GM21723 (cell line): Measurements from ENCODE around the gene SRGAP1.
"Not testable (repeated sequence)": the region's sequence is repeated elsewhere in the genome, so short reads cannot be mapped to it uniquely, and the experiment has no call there.

ENCODE experiments used
- ATAC-seq: cut with Tn5 transposase; IDR thresholded peaks from one replicate; pipeline ENCODE4 v1.9.1; 2021; ENCODE audit warnings: mild to moderate bottlenecking, moderate library complexity; ENCODE audit not compliant: unreplicated experiment

The SRGAP1 gene

DNA sequence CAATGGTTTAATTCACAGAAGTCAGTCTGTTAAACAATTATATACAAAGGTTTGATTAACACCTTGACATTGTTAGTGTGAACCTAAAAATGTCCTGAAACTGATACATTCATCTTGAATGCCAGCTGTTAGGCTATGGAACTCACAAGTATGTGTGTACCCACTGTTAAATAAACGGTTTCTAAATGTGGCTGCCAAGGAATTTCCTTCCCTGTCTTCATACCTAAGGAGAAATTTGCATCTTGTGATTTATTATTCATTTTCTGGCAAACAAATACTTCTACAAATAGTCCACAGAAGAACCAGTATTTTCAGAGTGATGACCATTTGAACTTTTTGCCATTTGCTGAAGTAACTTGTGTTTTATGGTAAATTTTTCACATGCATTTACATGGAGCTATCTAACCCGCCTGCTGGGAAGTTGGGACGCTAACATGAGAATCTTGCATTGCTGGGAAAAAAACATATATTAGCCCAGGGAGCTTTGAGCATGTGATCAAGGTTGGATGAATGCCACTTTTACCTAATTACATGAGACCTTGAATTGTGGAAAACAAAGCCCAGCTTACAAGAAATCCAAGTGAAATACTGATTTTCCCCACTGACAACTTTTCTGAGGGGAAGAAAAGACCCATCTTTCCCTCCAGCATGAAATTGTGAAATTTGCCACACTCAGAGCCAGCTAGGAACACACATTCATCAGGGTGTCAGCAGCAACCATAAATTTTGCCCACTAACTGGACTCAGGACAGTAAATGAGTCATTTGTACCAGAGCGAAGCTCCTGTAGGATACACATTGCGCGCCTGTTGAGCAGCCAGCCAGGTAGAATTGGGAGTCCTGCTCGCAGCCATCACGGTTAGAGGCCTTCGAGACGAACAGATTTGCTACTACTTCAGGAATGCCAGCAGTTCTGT, 259.6 kb downstream of the SRGAP1 start:
- no peak for ATAC-seq

DNA sequence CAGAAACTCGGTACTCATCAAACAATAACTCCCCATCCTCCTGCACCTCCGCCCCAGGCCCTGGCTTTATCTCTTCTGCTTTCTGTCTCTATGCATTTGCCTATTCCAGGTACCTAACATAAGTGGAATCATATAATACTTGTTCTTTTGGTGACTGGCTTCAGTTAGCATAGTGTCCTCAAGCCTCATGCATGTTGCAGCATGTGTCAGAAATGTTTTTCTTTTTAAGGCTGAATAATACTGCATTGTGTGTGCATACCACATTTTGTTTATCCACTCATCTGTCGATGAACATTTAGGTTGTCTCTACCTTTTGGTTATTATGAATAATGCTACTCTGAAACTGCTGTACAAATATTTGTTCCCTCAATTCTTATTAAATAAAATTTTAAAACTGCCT, 260.5 kb downstream of the SRGAP1 start:
- no peak for ATAC-seq

DNA sequence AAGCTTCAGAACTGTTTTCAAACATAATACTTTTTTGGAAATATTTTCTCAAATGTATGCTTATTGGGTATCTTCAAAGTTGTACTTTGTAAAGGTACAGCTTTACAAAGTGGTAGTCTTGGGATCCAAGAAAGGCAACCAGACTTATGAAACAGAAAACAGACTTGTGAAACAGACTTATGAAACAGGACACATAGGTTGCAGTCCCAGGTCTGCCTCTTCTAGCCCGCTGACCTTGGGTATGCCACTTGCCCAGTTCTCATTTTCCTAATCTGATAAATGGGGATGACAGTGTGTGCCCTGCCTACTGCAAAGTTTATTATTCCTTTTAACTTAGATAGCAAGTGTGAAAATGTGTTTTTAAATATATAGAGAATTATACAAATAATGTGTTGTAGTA, 263.3 kb downstream of the SRGAP1 start:
- ATAC-seq: no peak

DNA sequence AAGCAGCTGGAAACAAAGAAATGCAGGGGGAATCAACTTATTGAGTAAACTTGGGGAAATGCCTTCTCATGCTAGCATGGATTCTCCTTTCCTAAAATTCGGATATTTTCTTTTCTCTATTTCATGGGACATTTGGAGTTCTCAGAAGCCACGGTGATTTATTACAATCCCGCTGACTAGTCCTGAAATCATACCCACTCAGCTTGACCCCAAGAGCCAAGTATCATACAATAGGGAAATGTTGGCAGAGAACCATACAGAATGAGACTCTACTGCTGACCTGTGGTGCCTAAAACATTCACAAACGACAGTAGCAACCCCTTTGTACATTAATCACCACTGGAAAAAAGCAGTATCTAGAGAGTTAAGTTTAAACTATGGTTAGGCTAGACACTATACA, 265.2 kb downstream of the SRGAP1 start:
- ATAC-seq: no peak

DNA sequence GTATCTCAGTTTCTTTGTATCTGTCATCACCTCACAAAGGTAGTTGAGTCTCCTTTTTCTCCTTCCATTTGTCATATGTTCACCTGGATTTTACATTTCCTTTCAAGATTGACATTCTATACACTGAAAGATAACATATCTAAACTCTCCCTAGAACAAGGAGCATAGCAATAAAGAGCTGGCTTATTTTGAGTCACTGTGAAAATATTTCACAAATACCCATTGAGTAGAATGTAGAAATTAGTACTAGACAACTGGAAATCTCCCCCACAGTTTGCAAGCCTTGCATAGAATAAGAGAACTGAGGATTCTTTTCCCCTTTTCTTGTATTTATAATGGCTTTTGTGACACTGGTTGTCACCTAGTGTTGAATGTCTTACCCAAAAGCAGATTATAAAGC, 266.4 kb downstream of the SRGAP1 start:
- no peak for ATAC-seq

DNA sequence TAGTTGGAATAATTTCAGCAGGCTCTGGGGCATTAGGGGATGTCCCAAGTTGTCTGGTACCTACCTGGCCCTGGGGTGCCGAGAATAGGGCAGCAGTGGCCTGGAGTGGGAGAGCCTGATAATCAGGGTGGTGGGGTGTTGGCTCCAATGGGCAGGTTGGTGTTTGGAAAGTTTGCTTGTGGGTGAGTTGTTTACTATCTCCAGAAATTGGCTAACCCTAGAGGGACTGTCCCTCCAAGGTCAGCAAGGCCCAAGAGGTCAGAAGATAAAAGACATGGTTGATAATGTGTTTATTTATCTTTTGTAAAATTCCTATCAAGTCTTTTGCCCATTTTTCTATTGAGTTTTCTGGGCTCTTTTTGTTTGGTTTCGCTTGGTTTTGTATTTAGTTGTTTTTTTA, 272.5 kb downstream of the SRGAP1 start:
- ATAC-seq: no peak

DNA sequence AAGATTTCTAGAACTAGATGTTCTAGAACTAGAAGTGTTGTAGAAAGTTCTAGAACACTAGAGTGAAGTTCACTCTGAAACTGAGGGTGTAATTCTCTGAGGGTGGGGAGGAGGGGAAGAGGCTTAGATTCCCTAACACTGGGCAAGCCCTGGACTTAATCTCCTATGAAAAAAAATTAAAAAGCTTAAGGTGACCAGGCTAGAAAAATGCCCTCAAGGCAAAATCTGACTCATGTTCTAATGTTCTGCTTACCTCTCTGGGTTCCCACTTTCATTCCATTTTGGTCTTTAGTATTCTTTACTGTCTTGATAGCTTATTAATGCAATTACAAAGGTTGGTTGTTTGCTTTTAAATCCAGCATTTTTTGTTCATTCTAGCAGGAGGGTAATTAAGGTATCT, 276.1 kb downstream of the SRGAP1 start:
- no peak for ATAC-seq

DNA sequence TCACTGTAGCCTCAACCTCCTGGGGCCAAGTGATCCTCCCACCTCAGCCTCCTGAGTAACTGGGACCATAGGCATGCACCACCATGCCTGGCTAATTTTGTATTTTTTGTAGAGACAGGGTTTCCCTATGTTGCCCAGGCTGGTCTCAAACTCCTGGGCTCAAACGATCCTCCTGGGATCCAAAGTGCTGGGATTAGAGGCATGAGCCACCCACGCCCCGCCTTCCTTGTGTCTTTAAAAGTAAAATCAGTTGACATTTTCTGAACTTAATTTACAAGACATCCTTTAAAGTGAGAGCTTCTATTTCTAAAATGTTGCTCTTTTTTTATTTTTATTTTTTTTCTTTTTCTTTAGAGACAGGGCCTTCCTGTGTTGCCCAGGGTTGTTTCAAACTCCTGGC, 276.6 kb downstream of the SRGAP1 start:
- not testable (repeated sequence) for ATAC-seq

DNA sequence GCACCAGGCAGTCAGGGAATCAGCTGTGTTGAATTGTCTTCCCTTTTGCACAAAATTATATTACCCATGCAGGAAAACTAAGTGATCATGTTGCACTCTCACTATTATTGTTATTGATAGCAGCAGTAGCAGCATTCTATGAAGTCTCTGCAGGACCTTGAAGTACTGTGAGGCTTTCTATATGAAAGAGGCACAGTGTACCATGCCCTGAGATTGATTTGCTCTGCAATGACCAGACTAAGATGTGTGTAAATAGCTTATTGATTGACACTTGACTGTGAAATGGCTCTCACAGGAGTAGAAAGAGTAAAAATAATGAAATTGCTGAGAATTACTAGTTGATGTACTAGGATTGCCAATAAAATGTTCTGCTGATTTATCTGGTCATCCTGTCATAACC, 277.7 kb downstream of the SRGAP1 start:
- ATAC-seq: no peak

DNA sequence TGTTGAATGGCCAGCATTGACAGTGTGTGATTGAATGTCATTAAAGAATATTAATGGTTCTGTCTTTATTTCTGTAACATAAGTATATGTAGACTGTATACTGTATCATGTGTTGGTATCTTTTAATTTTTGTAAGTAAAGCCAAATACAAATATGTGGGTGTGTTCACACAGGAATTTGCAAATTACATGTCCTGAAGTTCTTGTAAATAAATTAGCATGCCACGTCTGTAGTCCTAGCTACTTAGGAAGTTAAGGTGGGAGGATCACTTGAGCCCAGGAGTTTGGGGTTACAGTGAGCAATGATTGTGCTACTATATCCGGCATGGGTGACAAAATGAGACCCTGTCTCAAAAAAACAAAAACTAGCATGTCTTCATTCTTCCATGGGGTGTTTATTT, 278.5 kb downstream of the SRGAP1 start:
- no peak for ATAC-seq

DNA sequence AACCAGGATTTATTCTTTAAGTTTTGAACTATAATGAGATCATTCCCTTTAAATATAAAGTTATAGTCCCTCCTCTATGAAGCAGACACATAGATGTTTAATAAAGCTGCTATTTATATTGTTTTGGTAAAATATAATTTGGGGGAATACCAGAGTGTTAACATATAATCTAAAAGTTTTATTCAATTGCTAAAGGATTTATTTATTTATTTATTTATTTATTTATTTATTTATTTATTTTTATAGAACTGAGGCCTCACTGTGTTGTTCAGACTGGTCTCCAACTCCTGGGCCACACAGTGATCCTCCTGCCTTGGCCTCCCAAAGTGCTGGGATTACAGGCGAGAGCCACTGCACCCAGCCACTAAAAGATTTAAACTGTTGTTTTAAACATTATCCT, 278.9 kb downstream of the SRGAP1 start:
- no peak for ATAC-seq

DNA sequence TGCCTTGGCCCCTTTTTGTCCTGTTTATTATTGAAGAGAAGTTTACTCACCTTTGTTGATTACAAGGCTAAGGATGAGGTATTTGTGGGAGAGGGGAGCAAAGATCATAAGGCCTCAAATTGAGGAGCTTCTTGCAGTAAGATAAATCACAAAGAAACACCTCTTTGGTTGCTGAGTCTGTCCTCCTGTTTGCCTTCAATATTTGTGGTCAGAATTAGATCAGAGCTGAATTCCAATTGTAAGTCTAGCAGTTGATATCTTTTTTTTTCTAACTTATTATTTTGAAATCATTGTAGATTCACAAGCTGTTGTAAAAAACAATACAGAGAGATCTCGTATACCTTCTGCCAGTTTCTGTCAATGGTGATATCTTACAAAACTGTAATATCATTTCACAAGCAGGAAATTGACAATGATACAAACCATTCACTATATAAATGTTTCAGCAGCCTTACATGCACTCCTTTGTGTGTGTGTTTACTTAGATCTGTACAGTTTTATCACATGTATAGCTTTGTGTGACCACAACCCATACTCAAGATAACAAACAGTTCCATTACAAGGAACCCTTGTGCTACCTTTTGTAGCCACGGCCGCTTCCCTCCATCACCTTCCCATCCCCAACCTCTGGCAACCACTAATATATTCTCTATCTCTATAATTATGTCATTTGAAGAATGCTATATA, 280.2 kb downstream of the SRGAP1 start:
- ATAC-seq: no peak

DNA sequence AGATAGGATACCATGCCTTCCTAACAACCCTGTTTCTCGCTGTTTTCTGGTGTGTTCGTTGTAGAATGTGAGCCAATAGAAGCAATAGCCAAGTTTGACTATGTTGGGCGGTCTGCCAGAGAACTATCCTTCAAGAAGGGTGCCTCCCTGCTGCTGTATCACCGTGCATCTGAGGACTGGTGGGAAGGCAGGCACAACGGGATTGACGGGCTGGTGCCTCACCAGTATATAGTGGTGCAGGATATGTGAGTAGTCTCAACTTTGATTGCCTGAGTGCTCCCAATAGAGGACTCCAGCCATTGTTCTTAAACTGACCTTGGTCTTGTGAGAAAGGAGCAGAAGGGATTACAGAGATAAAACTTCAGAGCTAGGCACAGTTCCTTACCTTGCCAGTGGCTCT, 281.4 kb downstream of the SRGAP1 start:
- ATAC-seq: no peak

DNA sequence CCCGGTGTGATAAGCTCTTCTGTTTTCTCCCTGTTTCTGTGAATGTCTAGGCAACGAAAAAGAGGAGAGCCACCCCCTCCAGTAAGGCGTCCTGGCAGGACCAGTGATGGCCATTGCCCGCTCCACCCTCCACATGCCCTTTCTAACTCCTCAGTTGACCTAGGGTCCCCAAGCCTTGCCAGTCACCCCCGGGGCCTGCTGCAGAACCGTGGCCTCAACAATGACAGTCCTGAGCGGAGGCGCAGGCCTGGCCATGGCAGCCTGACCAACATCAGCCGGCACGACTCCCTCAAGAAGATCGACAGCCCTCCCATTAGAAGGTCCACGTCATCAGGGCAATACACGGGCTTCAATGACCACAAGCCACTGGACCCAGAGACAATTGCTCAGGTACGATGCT, 283.3 kb downstream of the SRGAP1 start:
- no peak for ATAC-seq

DNA sequence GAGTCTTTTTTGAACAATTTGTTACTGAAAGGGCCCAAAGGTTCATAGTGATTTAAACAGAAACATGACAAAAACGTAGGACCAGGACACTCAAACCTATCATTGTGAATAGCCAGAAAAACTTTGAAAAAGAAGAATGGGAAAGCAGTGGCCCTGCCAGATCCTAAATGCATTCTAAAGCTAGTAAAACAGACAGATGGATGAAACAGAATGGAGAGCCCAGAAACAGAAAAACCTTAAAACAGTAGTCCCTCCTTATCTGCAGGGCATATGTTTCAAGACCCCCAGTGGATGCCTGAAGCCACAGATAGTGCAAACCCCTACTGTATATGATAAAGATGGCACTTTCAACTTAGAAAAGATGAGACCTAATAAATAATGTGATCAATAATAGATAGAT, 283.9 kb downstream of the SRGAP1 start:
- no peak for ATAC-seq

DNA sequence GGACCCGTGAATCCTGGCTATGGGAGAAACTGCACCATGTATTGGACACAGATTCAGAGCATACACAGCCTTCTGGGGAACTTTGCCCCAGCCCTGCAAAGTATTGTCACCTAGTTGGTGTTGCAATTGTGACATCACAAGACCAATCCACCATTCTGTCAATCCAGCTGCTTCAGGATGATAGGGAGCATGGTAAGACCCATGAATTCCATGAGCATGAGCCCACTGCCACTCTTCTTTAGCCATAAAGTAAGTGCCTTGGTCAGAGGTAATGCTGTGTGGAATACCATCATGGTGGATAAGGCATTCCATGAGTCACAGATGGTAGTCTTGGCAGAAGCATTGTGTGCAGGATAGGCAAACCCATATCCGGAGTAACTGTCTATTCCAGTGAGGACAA, 286.0 kb downstream of the SRGAP1 start:
- not testable (repeated sequence) for ATAC-seq

DNA sequence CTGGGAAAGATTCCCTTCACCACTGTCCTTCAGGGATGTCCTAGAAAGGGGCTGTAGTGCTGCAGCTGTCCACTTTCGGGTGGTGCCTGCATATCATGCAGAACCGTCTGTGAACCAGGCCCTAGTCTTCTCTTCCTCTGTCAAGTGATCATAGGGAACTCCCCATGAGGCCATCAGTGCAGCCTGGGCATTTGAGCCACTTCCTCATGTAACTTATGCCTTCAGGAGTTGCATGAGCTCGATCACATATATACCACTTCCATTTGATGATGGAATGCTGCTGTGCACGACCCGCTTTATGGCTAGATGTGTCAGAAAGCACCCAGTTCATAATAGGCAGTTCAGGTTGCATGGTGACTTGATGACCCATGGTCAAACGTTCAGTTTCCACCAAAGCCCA, 287.0 kb downstream of the SRGAP1 start:
- ATAC-seq: not testable (repeated sequence)

DNA sequence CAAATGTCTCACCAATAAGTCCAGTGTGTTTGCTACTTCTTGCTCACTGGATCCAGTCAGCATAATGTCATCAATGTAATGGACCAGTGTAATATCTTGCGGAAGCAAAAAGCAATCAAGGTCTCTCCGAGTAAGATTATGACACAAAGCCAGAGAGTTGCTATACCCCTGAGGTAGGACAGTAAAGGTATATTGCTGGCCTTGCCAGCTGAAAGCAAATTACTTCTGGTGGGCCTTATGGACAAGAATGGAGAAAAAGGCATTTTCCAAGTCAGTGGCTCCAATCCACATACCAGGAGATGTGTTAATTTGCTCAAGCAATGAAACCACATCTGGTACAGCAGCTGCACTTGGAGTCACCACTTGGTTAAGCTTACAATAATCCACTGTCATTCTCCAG, 288.2 kb downstream of the SRGAP1 start:
- ATAC-seq: not testable (repeated sequence)

DNA sequence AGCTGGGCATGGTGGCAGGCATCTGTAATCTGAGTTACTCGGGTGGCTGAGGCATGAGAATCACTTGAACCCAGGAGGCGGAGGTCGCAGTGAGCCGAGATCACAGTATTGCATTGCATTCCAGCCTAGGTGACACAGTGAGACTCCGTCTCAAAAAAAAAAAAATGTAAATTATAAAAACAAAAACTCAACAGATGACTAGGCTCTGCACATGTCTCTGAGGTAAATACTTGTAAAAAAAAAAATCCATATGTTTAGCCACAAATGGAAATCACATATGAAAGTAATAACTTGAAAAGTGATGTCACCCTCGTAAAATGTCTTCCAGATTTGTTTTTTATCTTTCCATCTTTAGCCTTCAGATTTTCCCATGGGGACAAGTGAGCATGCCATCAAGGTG, 292.6 kb downstream of the SRGAP1 start:
- no peak for ATAC-seq

DNA sequence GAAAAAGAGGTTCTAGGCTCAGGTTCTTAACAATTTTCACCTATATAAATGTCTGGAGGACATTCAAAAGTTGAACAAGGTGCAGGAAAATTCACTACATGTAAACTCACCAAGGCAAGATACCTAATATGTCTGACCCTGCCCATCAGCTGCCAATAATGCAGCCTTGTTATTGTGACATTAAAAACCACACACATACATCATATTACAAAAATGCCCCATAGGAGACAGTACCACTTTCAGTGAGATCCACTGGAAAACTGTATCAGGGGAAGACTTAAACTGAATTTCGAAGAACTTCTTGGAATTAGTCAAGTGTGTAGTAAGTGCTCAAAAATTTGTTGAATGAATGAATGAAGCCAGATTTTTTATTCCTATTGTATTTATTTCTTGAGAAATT, 294.5 kb downstream of the SRGAP1 start:
- no peak for ATAC-seq

DNA sequence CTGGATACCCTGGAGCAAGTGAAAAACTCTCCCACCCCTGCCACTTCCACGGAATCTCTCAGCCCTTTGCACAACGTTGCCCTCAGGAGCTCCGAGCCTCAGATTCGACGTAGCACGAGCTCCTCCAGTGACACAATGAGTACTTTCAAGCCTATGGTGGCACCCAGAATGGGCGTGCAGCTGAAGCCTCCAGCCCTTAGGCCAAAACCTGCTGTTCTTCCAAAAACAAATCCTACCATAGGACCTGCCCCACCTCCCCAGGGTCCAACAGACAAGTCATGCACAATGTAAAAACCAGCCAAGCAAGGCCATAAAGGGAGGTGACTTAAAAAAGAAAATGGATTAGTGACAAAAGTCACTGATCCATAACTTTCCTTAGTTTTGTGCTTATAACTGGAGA, 297.9 kb downstream of the SRGAP1 start:
- no peak for ATAC-seq

DNA sequence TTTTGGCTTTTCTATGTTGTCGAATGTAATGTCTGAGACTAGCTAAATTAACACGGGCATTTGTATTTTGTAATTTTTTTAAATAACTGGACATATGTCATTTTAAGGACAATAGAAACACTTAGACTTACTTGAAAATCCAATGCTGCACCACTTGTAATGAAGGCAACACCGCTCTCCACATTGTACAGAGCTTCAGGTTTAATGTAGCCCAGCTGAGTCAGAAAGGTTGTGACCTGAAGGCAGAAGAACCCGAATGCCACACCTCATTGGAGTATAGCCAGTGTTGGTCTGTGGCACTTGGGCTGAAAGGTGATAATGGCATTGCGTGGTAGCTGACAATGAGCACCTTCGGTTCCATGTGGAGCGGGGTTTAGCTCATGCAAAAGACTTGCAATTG, 298.3 kb downstream of the SRGAP1 start:
- ATAC-seq: no peak
